HEK293 (cell line): Measurements from ENCODE around the gene CAPN10.

Experiments
- CTCF ChIA-PET: fragments of 350-600 bp; formaldehyde crosslinking; extraction: SDS; loops from one replicate; lab custom pipeline; 2021; ENCODE audit warnings: antibody characterized with exemption; lab: Yijun Ruan, JAX
- POLR2A ChIA-PET: fragments of 300-600 bp; formaldehyde crosslinking; extraction: SDS; loops from one replicate; lab custom pipeline; 2020; ENCODE audit warnings: antibody characterized with exemption, inconsistent platforms; lab: Yijun Ruan, JAX
- H3K27ac ChIP-seq: fragments of 200-500 bp; sonication (Bioruptor generic); 2 replicates; pipeline ENCODE4 v1.5.1; 2014; ENCODE audit warnings: low read depth, low read length, control low read depth, inconsistent platforms; ENCODE audit errors: extremely low read depth
- H3K36me3 ChIP-seq, 2 experiments: fragments of 200-500 bp in 1 of 2; sonication (Bioruptor generic) in 1 of 2; 1 replicate in 1 of 2; 2 replicates in 1 of 2; pipeline ENCODE4 v1.5.1; 2014 to 2017; ENCODE audit warnings: inconsistent platforms in 2 of 2, low read length in 2 of 2; ENCODE audit not compliant: control insufficient read depth in 2 of 2, insufficient read depth in 1 of 2
- H3K4me1 ChIP-seq: fragments of 200-500 bp; sonication (Bioruptor generic); 2 replicates; pipeline ENCODE4 v1.5.1; 2014; ENCODE audit warnings: mild to moderate bottlenecking, low read length, inconsistent platforms; ENCODE audit not compliant: control insufficient read depth, insufficient read depth
- H3K4me3 ChIP-seq: 2 replicates; pipeline ENCODE4 v1.5.1; 2011; ENCODE audit warnings: low read depth, mild to moderate bottlenecking, control low read depth, low read length, moderate library complexity
- H3K9me3 ChIP-seq: fragments of 200-500 bp; sonication (Bioruptor generic); 2 replicates; pipeline ENCODE4 v1.5.1; 2014; ENCODE audit warnings: low read depth, low read length, inconsistent platforms; ENCODE audit not compliant: control insufficient read depth, insufficient read depth
- EGR2 ChIP-seq: fragments of 450-650 bp; formaldehyde crosslinking; IDR thresholded peaks from 2 replicates; pipeline ENCODE4 v1.5.1; 2016; ENCODE audit warnings: low read depth, missing biosample characterization, missing genetic modification characterization
- GLIS2 ChIP-seq: fragments of 450-650 bp; formaldehyde crosslinking; IDR thresholded peaks from 2 replicates; pipeline ENCODE4 v1.5.1; 2016; ENCODE audit warnings: missing biosample characterization, missing genetic modification characterization
- ZEB2 ChIP-seq: fragments of 450-650 bp; formaldehyde crosslinking; IDR thresholded peaks from 2 replicates; pipeline ENCODE4 v1.5.1; 2016; ENCODE audit warnings: missing biosample characterization, missing genetic modification characterization
- ZFHX2 ChIP-seq: fragments of 450-650 bp; formaldehyde crosslinking; conservative IDR thresholded peaks from 2 replicates; pipeline ENCODE4 v1.5.1; 2016; ENCODE audit warnings: missing biosample characterization, missing genetic modification characterization
- ZNF10 ChIP-seq: fragments of 450-650 bp; formaldehyde crosslinking; IDR thresholded peaks from 2 replicates; pipeline ENCODE4 v1.5.1; 2017; ENCODE audit warnings: missing biosample characterization, missing genetic modification characterization
- ZNF138 ChIP-seq: fragments of 450-650 bp; formaldehyde crosslinking; IDR thresholded peaks from 2 replicates; pipeline ENCODE4 v1.5.1; 2016; ENCODE audit warnings: missing biosample characterization, missing genetic modification characterization, borderline replicate concordance
- ZNF140 ChIP-seq: fragments of 450-650 bp; formaldehyde crosslinking; IDR thresholded peaks from 2 replicates; pipeline ENCODE4 v1.5.1; 2016; ENCODE audit warnings: missing biosample characterization, missing genetic modification characterization
- ZNF184 ChIP-seq: fragments of 450-650 bp; IDR thresholded peaks from 2 replicates; pipeline ENCODE4 v1.5.1; 2018; ENCODE audit warnings: missing biosample characterization, mild to moderate bottlenecking, missing genetic modification characterization
- ZNF571 ChIP-seq: fragments of 450-650 bp; formaldehyde crosslinking; IDR thresholded peaks from 2 replicates; pipeline ENCODE4 v1.5.0; 2017; ENCODE audit warnings: missing biosample characterization, missing genetic modification characterization
- ZNF600 ChIP-seq: fragments of 450-650 bp; formaldehyde crosslinking; IDR thresholded peaks from 2 replicates; pipeline ENCODE4 v1.5.1; 2016; ENCODE audit warnings: missing biosample characterization, missing genetic modification characterization
- ZNF664 ChIP-seq: fragments of 450-650 bp; formaldehyde crosslinking; IDR thresholded peaks from 2 replicates; pipeline ENCODE4 v1.5.1; 2016; ENCODE audit warnings: missing biosample characterization, missing genetic modification characterization
- ZNF768 ChIP-seq: fragments of 450-650 bp; formaldehyde crosslinking; IDR thresholded peaks from 2 replicates; pipeline ENCODE4 v1.5.1; 2018; ENCODE audit warnings: missing biosample characterization, mild to moderate bottlenecking, missing genetic modification characterization
- ZNF792 ChIP-seq: fragments of 450-650 bp; formaldehyde crosslinking; IDR thresholded peaks from 2 replicates; pipeline ENCODE4 v1.5.1; 2016; ENCODE audit warnings: missing biosample characterization, missing genetic modification characterization
- TF ChIP-seq, protein P1 (sequence below): IDR thresholded peaks from 2 replicates; pipeline ENCODE4 v1.6.1; 2011; ENCODE audit warnings: mild to moderate bottlenecking, low read depth, low read length, borderline replicate concordance
- TF ChIP-seq, protein P2 (sequence below): fragments of 450-650 bp; formaldehyde crosslinking; IDR thresholded peaks from 2 replicates; pipeline ENCODE4 v1.5.0; 2017; ENCODE audit warnings: missing biosample characterization, missing genetic modification characterization, borderline replicate concordance
- TF ChIP-seq, protein P3 (sequence below): fragments of 450-650 bp; formaldehyde crosslinking; conservative IDR thresholded peaks from 2 replicates; pipeline ENCODE4 v1.5.1; 2016; ENCODE audit warnings: low read depth, missing biosample characterization, missing genetic modification characterization
- TF ChIP-seq, protein P4 (sequence below): fragments of 450-650 bp; IDR thresholded peaks from 2 replicates; pipeline ENCODE4 v1.5.1; 2018; ENCODE audit warnings: missing biosample characterization, missing genetic modification characterization
- TF ChIP-seq, protein P5 (sequence below): fragments of 450-650 bp; formaldehyde crosslinking; conservative IDR thresholded peaks from 2 replicates; pipeline ENCODE4 v1.5.1; 2016; ENCODE audit warnings: low read depth, missing biosample characterization, missing genetic modification characterization

Gene CAPN10

DNA sequence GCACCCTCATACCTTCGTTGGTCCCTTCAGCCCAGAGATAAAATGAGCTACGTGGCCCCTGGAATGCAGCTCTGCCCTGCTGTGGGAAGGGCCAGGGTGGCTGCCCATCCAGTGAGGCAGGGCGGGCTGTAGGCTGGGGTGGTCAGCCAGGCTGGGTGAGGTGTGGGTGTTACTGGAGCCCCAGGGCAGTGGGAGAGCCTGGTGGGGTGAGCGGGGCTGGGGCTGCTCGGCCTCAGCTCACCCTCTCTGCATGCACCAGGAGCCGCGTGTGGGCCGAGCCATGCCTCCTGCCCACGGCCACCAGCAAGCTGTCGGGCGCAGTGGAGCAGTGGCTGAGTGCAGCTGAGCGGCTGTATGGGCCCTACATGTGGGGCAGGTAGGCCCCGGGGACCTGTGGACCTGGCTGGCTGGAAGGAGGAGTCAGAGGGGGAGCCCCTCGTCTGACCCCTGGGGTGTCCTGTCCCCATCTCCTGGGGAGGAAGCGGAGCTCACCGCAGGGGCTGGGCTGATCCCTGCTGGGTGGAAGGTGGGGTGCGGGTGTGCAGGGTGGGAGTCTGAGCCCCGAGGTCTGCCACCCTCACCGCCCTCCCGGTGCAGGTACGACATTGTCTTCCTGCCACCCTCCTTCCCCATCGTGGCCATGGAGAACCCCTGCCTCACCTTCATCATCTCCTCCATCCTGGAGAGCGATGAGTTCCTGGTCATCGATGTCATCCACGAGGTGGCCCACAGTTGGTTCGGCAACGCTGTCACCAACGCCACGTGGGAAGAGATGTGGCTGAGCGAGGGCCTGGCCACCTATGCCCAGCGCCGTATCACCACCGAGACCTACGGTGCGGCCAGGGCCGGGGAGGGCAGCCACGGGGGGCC, 12.8 kb upstream of the CAPN10 start:
- 0 out of 2 replicates have a peak, but pooled peaks have one; percentile 29 for TF ChIP-seq GLIS2
- TF ChIP-seq ZFHX2 (tag by site-specific recombination), result peak; percentile 64
- no peak for TF ChIP-seq ZNF600
- TF ChIP-seq ZNF768 (tag by site-specific recombination), result no peak
- no peak for TF ChIP-seq ZEB2 (tag by site-specific recombination)
- TF ChIP-seq, protein P1, sequence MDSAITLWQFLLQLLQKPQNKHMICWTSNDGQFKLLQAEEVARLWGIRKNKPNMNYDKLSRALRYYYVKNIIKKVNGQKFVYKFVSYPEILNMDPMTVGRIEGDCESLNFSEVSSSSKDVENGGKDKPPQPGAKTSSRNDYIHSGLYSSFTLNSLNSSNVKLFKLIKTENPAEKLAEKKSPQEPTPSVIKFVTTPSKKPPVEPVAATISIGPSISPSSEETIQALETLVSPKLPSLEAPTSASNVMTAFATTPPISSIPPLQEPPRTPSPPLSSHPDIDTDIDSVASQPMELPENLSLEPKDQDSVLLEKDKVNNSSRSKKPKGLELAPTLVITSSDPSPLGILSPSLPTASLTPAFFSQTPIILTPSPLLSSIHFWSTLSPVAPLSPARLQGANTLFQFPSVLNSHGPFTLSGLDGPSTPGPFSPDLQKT, result no peak
- TF ChIP-seq ZNF184 (tag by site-specific recombination), result no peak
- TF ChIP-seq EGR2 (tag by site-specific recombination), result peak; percentile 69
- TF ChIP-seq, protein P2, sequence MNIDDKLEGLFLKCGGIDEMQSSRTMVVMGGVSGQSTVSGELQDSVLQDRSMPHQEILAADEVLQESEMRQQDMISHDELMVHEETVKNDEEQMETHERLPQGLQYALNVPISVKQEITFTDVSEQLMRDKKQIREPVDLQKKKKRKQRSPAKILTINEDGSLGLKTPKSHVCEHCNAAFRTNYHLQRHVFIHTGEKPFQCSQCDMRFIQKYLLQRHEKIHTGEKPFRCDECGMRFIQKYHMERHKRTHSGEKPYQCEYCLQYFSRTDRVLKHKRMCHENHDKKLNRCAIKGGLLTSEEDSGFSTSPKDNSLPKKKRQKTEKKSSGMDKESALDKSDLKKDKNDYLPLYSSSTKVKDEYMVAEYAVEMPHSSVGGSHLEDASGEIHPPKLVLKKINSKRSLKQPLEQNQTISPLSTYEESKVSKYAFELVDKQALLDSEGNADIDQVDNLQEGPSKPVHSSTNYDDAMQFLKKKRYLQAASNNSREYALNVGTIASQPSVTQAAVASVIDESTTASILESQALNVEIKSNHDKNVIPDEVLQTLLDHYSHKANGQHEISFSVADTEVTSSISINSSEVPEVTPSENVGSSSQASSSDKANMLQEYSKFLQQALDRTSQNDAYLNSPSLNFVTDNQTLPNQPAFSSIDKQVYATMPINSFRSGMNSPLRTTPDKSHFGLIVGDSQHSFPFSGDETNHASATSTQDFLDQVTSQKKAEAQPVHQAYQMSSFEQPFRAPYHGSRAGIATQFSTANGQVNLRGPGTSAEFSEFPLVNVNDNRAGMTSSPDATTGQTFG (tag by site-specific recombination), result no peak
- Histone ChIP-seq H3K27ac (no peak overlapping the region), H3K9me3 (no peaks in the 10 kb centered on the region), H3K4me3 (no peak overlapping the region), H3K4me1 (no peaks in the 10 kb centered on the region), H3K36me3 (peaks cover 0 to 47% of the 10 kb centered on the region in 2 experiments; a peak in 1 of 3 replicates)
- ChIA-PET CTCF (no interaction called here), POLR2A (interaction anchor here (1.8 kb wide), 1 partner anchor 13 kb away, joined by 7 read pairs; the partner anchor contains the start of gene CAPN10)

DNA sequence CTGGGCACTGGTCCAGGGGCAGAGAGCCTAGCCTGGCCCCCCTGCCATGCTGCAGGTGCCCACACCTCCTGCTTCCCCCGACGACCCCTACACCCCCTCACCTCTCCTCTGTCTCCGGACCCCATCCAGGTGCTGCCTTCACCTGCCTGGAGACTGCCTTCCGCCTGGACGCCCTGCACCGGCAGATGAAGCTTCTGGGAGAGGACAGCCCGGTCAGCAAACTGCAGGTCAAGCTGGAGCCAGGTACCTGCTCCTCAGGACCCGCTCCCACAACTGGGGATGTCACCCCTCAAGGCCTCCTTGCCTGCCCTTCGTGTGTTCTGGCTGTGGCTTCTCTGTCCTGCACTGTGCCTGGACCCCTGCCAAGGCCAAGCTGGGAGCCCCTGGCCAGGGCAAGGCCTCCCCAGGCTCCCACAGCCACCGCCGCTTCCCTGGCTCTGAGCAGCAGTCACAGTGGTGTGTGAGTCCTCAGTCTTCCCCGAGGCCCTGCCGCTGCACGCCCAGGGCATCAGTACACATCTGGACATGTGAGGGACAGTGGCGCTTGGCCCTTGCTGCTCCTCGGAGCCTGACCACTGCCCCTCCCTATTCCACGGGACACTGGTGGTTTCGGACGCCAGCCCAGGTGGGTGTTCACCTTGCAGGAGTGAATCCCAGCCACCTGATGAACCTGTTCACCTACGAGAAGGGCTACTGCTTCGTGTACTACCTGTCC, 12.0 kb upstream of the CAPN10 start:
- Histone ChIP-seq H3K9me3 (no peaks in the 10 kb centered on the region), H3K27ac (no peak overlapping the region), H3K4me3 (no peak overlapping the region), H3K36me3 (peaks cover 0 to 47% of the 10 kb centered on the region in 2 experiments; a peak in 1 of 3 replicates), H3K4me1 (no peaks in the 10 kb centered on the region; the same call in 1 of the 2 replicates)
- ChIA-PET CTCF (interaction anchor here (0.7 kb wide), 1 partner anchor 12 kb away, joined by 4 read pairs; the partner anchor contains the start of gene CAPN10), POLR2A (interaction anchor here (1.4 to 1.8 kb wide), 2 partner anchors 12 kb away, joined by 5 to 7 read pairs; partner anchors contain the start of gene CAPN10)
- TF ChIP-seq ZEB2 (tag by site-specific recombination), result no peak
- TF ChIP-seq, protein P3, sequence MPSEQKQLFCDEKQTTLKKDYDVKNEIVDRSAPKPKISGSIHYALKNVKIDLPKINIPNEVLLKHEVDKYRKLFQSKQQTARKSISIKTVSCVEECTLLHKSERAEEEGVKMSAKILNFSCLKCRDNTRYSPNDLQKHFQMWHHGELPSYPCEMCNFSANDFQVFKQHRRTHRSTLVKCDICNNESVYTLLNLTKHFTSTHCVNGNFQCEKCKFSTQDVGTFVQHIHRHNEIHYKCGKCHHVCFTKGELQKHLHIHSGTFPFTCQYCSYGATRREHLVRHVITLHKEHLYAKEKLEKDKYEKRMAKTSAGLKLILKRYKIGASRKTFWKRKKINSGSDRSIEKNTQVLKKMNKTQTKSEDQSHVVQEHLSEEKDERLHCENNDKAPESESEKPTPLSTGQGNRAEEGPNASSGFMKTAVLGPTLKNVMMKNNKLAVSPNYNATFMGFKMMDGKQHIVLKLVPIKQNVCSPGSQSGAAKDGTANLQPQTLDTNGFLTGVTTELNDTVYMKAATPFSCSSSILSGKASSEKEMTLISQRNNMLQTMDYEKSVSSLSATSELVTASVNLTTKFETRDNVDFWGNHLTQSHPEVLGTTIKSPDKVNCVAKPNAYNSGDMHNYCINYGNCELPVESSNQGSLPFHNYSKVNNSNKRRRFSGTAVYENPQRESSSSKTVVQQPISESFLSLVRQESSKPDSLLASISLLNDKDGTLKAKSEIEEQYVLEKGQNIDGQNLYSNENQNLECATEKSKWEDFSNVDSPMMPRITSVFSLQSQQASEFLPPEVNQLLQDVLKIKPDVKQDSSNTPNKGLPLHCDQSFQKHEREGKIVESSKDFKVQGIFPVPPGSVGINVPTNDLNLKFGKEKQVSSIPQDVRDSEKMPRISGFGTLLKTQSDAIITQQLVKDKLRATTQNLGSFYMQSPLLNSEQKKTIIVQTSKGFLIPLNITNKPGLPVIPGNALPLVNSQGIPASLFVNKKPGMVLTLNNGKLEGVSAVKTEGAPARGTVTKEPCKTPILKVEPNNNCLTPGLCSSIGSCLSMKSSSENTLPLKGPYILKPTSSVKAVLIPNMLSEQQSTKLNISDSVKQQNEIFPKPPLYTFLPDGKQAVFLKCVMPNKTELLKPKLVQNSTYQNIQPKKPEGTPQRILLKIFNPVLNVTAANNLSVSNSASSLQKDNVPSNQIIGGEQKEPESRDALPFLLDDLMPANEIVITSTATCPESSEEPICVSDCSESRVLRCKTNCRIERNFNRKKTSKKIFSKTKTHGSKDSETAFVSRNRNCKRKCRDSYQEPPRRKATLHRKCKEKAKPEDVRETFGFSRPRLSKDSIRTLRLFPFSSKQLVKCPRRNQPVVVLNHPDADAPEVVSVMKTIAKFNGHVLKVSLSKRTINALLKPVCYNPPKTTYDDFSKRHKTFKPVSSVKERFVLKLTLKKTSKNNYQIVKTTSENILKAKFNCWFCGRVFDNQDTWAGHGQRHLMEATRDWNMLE (tag by site-specific recombination), result no peak
- no peak for TF ChIP-seq ZNF140 (tag by site-specific recombination)
- no peak for TF ChIP-seq ZNF10
- TF ChIP-seq ZNF571 (tag by site-specific recombination), result no peak
- TF ChIP-seq, protein P4, sequence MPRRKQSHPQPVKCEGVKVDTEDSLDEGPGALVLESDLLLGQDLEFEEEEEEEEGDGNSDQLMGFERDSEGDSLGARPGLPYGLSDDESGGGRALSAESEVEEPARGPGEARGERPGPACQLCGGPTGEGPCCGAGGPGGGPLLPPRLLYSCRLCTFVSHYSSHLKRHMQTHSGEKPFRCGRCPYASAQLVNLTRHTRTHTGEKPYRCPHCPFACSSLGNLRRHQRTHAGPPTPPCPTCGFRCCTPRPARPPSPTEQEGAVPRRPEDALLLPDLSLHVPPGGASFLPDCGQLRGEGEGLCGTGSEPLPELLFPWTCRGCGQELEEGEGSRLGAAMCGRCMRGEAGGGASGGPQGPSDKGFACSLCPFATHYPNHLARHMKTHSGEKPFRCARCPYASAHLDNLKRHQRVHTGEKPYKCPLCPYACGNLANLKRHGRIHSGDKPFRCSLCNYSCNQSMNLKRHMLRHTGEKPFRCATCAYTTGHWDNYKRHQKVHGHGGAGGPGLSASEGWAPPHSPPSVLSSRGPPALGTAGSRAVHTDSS (tag by site-specific recombination), result no peak
- TF ChIP-seq ZNF664 (tag by site-specific recombination), result no peak
- TF ChIP-seq ZNF792 (tag by site-specific recombination), result no peak
- no peak for TF ChIP-seq ZNF138 (tag by site-specific recombination)
- TF ChIP-seq, protein P5, sequence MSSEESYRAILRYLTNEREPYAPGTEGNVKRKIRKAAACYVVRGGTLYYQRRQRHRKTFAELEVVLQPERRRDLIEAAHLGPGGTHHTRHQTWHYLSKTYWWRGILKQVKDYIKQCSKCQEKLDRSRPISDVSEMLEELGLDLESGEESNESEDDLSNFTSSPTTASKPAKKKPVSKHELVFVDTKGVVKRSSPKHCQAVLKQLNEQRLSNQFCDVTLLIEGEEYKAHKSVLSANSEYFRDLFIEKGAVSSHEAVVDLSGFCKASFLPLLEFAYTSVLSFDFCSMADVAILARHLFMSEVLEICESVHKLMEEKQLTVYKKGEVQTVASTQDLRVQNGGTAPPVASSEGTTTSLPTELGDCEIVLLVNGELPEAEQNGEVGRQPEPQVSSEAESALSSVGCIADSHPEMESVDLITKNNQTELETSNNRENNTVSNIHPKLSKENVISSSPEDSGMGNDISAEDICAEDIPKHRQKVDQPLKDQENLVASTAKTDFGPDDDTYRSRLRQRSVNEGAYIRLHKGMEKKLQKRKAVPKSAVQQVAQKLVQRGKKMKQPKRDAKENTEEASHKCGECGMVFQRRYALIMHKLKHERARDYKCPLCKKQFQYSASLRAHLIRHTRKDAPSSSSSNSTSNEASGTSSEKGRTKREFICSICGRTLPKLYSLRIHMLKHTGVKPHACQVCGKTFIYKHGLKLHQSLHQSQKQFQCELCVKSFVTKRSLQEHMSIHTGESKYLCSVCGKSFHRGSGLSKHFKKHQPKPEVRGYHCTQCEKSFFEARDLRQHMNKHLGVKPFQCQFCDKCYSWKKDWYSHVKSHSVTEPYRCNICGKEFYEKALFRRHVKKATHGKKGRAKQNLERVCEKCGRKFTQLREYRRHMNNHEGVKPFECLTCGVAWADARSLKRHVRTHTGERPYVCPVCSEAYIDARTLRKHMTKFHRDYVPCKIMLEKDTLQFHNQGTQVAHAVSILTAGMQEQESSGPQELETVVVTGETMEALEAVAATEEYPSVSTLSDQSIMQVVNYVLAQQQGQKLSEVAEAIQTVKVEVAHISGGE (tag by site-specific recombination), result no peak
